Measurements from ENCODE around the gene MICA.

DNA sequence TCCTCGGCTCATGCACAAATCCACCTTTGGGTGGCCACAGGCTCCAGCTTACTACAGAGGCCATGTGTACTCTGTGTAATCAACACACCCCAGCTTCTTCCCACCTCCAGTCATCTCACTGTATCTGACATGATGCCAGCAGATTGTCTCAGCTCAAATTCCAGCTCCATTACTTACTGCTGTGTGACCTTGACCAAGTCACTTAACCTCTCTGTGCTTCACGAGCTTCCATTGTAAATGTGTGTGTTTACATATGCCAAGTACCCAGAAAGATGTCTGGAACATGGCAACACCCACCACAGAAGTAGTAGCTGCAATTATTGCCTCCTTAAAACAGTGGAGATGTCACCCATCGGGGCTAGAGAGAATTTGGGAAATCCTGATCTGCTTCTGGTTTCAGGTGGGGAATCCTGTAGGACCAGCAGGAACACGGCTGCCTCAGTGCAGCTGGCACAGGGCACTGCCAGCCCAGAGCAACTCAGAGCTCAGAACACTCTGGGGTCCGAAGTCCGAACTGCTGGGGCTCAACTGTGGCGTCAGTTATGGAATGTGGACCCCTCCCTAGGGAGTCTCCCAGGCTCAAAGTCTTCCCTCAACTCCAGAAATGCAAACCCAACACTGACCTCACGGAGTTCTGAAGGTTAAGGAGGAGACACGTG lies 25.2 kb upstream of the MICA start:
- TF ChIP-seq POLR2A (IDR thresholded peaks at IDR 0.05) = no peak
- TF ChIP-seq, protein P1, sequence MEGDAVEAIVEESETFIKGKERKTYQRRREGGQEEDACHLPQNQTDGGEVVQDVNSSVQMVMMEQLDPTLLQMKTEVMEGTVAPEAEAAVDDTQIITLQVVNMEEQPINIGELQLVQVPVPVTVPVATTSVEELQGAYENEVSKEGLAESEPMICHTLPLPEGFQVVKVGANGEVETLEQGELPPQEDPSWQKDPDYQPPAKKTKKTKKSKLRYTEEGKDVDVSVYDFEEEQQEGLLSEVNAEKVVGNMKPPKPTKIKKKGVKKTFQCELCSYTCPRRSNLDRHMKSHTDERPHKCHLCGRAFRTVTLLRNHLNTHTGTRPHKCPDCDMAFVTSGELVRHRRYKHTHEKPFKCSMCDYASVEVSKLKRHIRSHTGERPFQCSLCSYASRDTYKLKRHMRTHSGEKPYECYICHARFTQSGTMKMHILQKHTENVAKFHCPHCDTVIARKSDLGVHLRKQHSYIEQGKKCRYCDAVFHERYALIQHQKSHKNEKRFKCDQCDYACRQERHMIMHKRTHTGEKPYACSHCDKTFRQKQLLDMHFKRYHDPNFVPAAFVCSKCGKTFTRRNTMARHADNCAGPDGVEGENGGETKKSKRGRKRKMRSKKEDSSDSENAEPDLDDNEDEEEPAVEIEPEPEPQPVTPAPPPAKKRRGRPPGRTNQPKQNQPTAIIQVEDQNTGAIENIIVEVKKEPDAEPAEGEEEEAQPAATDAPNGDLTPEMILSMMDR (IDR thresholded peaks at IDR 0.05 in 4 of 5, conservative IDR thresholded peaks at IDR 0.05 in 1 of 5) = no peak

Measured in gastrocnemius medialis (tissue), 4 donors.